Upper lobe of right lung (tissue), 1 donor: ENCODE measurements around the gene AQP5. TPM values are rescaled to one million over a fixed set of nuclear protein-coding genes. Genes with fewer than 3 reads are reported as not detected.
"Not testable (repeated sequence)": the region's sequence is repeated elsewhere in the genome, so short reads cannot be mapped to it uniquely, and the experiment has no call there.

Source experiments
- ATAC-seq: fragments of 200-7000 bp; cut with Tn5 transposase; one replicate; pipeline ENCODE4 v1.9.1; 2020; ENCODE audit warnings: mild to moderate bottlenecking, moderate library complexity
- DNase-seq: peaks from one replicate; pipeline ENCODE4 v3.0.0-alpha.2; 2020
- H3K27ac ChIP-seq: fragments of 200-600 bp; one replicate; pipeline ENCODE4 v1.8.0; 2022
- H3K27me3 ChIP-seq: fragments of 200-600 bp; one replicate; pipeline ENCODE4 v1.8.0; 2022; ENCODE audit warnings: mild to moderate bottlenecking
- H3K36me3 ChIP-seq: fragments of 200-600 bp; one replicate; pipeline ENCODE4 v1.8.0; 2022
- H3K4me1 ChIP-seq: fragments of 200-600 bp; one replicate; pipeline ENCODE4 v1.8.0; 2022
- H3K4me3 ChIP-seq: fragments of 200-600 bp; one replicate; pipeline ENCODE4 v1.8.0; 2022; ENCODE audit warnings: mild to moderate bottlenecking
- H3K9me3 ChIP-seq: fragments of 200-600 bp; one replicate; pipeline ENCODE4 v1.8.0; 2022
- intact Hi-C: fragments of 100-400 bp; cut with DNase I; formaldehyde crosslinking; loops from one replicate; pipeline ENCODE4 v1.11.0; 2022
- total RNA-seq: library from RNA; stranded (reverse); fragmentation: NEBNext Ultra II Directional; extraction: Animal tissue kit (Norgen Biotek cat#: 25700); gene quantifications from one replicate; pipeline ENCODE4 v1.2.1, GENCODE V29; 2021
- TF ChIP-seq, protein P1 (sequence below): fragments of 200-600 bp; IDR thresholded peaks from one replicate; pipeline ENCODE4 v1.8.0; 2022; ENCODE audit warnings: antibody characterized with exemption
- donor health status: DM: no; HTN: yes; CAD: no; lungs with severe emphysema.

AQP5 gene
- total RNA-seq, 1 donor from 2014 or later = 14.3 TPM

DNA sequence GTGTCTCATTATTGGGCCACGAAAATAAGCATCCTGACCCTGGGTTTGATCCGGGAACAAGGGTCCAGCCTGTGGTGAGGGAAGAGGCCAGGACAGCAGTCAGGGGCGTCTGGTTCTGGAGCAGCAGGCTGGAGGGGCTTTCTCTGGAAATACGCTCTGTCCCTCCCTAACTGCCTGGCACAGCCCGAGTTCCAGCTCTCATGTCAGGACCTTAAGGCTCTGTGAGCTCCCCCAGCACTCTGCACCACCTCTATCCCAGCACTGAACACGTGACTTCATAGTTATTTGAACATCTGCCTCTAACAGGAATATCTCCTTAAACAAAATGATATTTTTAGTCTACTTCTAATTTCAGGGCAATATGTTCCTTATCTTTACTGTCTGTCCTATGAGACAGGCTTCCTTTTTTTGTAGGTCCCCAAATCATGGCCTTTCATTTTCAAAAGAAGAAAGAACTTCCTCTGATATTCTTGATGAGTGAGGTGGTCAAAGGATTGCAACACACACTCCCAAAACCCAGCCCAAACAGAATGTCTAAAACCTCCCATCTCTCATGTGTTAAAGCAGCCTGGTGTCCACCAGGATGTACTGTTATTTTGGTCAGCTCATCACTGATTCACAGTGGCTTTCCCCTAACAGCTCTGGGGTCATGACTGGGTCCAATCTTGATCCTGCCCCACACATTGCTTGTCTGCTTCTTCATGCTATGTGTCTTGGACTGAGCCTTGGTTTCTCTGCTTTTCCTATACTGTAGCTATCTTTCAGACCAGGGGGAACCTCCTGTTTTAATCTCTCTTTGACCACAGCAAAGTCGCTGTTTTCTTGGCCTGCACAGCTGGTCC lies 20.8 kb downstream of the AQP5 start:
- ATAC-seq (no peak), DNase-seq (no peak)
- Histone ChIP-seq H3K36me3 (no peaks in the 10 kb centered on the region), H3K27ac (no peak overlapping the region), H3K4me3 (no peak overlapping the region), H3K9me3 (no peaks in the 10 kb centered on the region), H3K27me3 (no peaks in the 10 kb centered on the region), H3K4me1 (peaks cover 11% of the 10 kb centered on the region)
- TF ChIP-seq, protein P1, sequence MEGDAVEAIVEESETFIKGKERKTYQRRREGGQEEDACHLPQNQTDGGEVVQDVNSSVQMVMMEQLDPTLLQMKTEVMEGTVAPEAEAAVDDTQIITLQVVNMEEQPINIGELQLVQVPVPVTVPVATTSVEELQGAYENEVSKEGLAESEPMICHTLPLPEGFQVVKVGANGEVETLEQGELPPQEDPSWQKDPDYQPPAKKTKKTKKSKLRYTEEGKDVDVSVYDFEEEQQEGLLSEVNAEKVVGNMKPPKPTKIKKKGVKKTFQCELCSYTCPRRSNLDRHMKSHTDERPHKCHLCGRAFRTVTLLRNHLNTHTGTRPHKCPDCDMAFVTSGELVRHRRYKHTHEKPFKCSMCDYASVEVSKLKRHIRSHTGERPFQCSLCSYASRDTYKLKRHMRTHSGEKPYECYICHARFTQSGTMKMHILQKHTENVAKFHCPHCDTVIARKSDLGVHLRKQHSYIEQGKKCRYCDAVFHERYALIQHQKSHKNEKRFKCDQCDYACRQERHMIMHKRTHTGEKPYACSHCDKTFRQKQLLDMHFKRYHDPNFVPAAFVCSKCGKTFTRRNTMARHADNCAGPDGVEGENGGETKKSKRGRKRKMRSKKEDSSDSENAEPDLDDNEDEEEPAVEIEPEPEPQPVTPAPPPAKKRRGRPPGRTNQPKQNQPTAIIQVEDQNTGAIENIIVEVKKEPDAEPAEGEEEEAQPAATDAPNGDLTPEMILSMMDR = no peak
- intact Hi-C loops = no loop called here

DNA sequence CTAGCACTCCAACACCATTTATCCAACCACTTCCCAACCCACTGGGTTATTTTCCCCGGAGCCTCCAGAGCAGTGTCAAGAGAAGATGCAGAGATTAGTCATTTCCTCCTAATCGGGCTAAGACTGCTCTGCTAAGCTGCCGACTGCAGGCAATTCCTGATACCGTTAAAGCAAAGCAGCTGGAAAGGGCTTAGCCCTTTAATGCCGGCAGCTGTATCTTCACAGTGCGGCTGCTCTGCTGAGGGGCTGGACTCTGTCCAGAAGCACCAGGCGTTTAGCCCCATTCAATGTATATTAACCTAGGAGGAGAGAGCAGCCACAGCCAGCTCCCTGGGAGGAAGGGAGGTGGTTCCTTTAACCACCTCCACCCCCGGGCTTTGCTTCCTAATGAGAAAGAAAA lies 22.2 kb downstream of the AQP5 start:
- TF ChIP-seq, protein P1 = no peak
- DNase-seq = no peak
- ATAC-seq = peak; percentile 39

DNA sequence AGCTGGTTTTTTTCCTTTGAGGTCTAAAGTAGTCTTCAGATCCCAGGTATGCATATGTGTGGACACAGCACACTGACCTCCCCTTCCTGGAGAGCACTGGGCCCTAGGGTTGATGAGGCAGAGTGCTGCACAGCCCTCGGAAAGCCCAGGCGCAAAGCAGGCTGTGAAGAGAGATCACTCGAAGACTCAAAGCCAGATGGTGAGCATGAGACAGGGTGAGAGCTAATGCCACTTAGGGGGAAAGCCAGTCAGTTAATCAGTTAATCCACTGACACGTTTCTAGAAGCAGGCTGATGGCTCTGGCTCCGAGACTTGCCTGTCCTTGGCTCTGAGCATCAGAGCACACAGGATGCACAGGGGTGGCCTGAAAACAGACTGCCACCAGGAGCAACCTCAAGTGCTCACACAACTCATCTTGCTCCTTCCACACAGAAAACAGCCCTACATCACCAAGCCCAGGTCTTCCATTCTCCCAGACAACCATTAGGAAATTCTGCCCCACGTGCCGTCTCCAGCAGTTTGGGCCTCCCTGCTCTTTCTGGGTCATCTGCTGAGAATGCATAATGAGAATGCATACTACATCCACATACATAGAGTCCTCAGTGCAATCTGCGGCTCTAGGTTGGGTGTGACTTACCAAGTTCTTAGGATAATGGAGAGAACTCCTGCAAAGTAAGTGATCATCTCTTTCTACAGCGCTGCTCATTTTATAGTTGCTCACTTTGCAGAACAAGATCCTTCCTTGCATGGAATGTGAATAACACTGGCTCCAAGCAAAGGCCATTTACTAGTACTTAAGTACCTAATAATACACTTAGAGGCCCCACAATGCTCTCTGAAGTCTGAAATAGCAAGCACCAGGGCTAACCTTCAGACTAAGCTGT lies 23.0 kb downstream of the AQP5 start:
- DNase-seq (peak; percentile 51), ATAC-seq (no peak)
- H3K4me3 ChIP-seq = no peak overlapping the region
- H3K36me3 ChIP-seq = no peaks in the 10 kb centered on the region
- H3K27ac ChIP-seq = no peak overlapping the region
- no peaks in the 10 kb centered on the region for H3K9me3 ChIP-seq
- intact Hi-C loops = no loop called here
- H3K4me1 ChIP-seq = peaks cover 11% of the 10 kb centered on the region
- H3K27me3 ChIP-seq = no peaks in the 10 kb centered on the region
- TF ChIP-seq, protein P1 = no peak

More for the DNA sequence above, 22.2 kb downstream of the AQP5 start:
- Histone ChIP-seq H3K4me1 (peaks cover 11% of the 10 kb centered on the region), H3K9me3 (no peaks in the 10 kb centered on the region), H3K27me3 (no peaks in the 10 kb centered on the region), H3K36me3 (no peaks in the 10 kb centered on the region), H3K27ac (no peak overlapping the region), H3K4me3 (no peak overlapping the region)
- intact Hi-C loops = no loop called here

DNA sequence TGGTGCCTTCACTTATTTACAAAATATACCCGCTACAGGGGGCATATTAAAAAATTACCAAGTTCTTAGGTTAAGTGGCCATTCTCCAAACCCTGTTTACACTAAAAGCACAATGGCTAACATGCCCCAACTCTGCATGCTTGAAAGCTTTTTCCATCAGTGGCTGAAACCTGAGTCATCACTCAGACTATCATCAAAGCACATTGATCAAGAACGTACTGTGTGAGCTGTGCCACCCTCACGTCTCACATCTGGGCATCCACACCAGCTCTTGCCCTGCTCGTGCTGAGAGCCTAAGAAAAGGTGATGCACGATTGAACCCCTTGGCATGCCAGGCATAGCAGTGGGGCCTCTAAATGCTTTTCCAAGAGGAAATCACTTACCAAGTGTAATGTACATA lies 24.3 kb downstream of the AQP5 start:
- intact Hi-C loops = no loop called here
- Histone ChIP-seq H3K4me3 (no peak overlapping the region), H3K36me3 (no peaks in the 10 kb centered on the region), H3K27me3 (no peaks in the 10 kb centered on the region), H3K4me1 (peaks cover 13% of the 10 kb centered on the region), H3K27ac (no peak overlapping the region), H3K9me3 (no peaks in the 10 kb centered on the region)
- ATAC-seq (no peak), DNase-seq (no peak)
- TF ChIP-seq, protein P1 = no peak

DNA sequence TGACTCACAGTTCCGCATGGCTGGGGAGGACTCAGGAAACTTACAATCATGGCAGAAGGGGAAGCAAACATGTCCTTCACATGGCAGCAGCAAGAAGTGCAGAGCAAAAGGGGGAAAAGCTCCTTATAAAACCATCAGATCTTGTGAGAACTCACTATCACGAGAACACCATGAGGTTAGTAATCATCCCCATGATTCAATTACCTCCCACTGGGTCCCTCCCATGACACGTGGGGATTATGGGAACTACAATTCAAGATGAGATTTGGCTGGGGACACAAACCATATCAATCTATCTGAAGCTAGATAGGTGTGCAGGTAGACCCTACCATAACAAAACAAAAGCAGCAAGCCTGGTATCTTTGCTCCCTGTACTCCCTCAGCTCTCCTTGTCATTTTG lies 24.8 kb downstream of the AQP5 start:
- H3K27me3 ChIP-seq, DNase-seq, H3K27ac ChIP-seq, H3K36me3 ChIP-seq, H3K9me3 ChIP-seq, intact Hi-C loops, ATAC-seq, H3K4me3 ChIP-seq: not testable (repeated sequence)
- peaks cover 13% of the 10 kb centered on the region for H3K4me1 ChIP-seq
